GM19328 (cell line): Measurements from ENCODE around the gene STPG3.
"Not testable (repeated sequence)": the region's sequence is repeated elsewhere in the genome, so short reads cannot be mapped to it uniquely, and the experiment has no call there.

ENCODE experiments used
- ATAC-seq: cut with Tn5 transposase; IDR thresholded peaks from one replicate; pipeline ENCODE4 v1.9.1; 2021; ENCODE audit warnings: mild to moderate bottlenecking, moderate library complexity; ENCODE audit not compliant: unreplicated experiment

Gene STPG3

GRCh38 chr9:137244486-137245449, 6.3 kb upstream of the STPG3 start:
- ATAC-seq: no peak

DNA sequence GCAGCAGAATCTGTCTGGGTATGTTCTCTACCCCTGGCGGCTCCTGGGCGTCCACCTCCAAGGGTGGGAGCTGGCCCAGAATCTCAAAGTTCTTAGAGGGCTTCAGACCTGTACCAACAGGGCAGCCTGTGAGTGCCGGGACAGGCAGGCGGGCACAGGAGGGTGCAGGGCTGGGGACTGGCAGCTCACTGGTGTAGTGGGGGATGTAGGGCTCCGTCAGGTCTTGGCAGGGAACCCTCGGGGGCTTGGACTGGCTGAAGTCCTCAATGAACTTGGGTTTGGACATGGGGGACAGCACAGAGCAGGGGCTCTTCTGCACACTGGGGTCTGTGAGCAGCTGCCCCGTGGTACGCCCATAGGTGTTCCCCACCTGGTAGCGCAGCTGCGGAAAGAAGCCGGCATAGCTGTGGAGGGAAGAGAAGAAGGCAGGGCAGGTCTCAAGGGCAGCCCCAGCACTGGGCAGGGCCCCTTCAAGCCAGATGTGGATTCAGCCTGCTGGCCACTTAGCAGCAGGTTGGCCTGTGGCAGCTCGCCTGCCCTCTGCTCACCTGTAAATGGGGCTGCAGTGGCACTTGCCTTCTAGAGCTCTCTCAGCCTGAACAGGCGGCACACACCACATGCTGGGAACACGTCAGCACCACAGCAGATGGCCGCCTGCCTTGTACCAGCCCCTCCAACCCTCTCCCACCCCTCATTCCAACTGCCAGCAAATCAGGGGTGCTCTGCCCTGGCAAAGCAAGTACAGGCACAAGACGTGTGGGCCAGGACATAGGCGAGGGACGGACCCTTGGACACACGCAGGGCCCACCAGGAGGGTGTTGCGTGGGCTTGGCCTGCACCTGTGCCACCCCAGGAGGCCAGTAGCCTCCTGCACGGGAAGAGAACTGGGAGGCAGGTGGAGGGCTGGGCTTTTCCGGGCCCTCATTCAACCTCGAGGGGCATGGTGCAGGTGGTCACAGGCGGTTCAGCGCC, 5.3 kb upstream of the STPG3 start:
- no peak for ATAC-seq

- ATAC-seq: no peak
Measured at GRCh38 chr9:137247135-137247915, 3.8 kb upstream of the STPG3 start.

DNA sequence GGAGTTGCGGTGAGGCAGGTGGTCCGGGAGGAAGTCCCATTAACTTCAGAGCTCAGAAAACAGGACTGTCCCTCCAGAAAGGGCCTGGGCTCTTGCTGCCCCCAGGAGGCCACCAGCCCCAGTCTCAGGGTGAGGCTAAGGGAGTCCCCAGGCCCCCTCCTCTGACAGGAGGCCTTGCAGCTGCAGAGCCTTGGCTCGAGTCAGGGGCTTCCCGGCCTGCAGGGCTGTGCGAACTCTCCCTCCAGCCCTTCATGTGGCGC, 3.2 kb upstream of the STPG3 start:
- ATAC-seq: no peak

DNA sequence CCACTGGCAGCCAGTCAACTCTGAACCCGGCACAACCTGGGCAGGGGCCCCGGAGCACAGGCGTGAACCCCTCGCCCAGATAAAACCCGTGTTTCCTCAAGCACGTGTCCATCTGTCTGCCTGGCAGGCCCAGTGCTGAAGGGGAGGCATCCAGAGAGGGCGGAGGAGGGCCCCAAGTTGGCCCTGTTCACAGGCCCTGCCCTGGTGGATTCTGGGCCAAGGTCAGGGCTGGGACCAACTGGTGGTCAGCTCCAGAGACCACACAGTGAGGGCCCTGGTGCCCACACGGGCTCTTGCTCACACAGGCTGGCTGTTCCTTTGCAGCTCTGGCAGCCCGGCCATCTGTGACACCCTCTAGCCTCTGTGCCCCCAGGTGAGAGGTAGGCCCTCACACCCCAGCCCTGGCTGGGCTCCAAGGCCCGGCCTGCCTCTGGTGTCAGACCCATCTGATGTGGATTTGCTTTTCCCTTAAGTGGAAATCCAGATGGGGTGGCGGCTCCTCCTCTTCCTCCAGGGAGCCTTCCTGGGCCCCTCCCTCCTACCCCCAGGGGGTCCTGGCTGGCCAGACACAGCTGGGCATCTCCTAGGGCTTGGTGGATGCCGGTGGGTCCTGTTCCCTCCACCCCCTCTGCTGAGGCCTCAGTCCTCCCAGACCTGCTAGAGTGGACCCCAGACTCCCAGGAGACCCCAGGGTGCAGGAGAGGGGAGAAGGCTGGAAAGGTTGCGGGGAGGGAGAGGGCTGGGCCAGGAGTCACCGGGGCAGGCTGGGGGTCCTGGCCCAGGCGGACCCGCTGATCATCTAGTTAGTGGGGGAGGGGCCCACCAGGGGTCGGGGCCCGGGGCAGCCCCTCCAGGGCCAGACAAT, 525 bp upstream of the STPG3 start:
- no peak for ATAC-seq

DNA sequence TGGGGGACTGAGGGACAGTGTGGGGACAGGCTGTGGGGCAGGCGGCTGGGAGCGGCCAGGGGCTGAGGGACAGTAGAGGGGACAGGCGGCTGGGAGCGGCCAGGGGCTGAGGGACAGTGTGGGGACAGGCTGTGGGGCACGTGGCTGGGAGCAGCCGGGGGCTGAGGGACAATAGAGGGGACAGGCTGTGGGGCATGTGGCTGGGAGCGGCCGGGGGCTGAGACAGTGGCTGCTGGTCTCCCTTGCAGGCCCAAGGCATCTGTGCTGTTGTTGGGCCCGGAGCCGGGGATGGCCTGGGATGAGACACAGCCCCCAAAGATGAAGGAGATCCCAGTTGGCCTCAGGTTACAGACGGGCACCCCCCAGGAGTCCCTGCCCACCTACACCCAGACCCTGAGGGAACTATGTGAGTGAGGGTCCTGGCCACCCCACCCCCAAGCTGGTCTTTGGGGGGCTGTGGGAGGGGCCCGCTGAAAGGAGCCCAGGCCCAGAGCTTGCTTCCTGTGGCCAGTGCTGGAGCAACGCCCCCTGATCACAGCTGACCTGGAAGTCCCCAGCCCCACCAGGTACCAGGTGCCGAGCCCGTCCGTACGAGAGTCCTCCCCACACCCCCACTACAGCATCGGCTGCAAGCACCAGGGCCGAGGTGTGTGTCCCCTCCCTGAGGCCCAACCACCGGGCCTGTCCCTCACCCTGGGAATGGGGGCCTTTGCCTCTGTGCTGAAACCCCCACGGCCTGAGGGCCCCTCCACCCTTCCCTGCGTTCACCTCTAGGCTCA, 593 bp downstream of the STPG3 start:
- no peak for ATAC-seq

DNA sequence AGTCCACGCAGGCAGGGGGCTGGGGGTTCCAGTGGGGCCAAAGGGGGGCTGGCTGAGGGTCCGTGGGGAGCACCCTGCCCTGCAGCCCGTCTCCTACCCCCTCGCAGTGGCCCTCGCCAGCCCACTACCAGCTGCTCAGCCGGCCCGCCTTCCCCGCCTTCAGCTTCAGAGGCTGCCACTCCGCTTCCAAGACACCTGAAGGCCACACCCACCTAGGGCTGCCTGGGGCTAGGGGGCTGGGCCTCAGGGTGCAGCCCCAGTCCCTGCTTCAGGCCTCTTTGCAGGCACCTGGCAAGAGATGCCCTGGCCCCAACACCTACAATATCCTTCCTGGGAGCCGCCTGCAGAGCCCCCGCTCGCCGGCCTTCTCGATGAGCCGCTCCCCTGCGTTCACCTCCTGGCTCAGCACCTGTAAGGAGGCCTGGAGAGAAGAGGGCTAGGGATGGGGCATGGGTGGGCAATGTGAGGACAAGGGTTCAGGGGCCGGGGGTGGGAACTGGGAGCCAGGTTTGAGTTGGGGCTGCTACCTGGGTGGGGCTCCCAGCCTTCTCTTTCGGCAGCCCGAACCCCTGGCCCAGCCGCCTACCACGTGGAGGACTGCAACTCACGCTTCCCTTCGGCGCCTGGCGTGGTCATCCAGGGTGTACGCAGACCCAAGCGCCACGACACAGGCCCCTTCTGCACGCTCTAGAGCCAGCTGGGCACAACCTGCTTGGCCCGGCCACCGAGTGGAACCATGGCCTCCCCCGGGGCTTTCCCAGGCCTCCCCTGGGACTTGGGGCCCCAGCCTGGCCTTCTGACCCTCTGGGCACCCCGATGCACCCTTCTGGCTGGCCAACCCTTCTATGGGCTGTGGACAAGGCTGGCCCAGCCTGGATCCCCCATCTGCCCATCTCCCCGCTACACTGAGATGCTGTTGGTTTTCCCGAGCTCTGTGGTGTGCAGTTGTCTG, 1.7 kb downstream of the STPG3 start:
- ATAC-seq: no peak

- no peak for ATAC-seq
Measured at GRCh38 chr9:137253717-137254623, 2.9 kb downstream of the STPG3 start.

GRCh38 chr9:137254624-137255447, 3.8 kb downstream of the STPG3 start, which contains the start of gene NELFB:
NELFB (plus strand) TSS chr9:137255327.
- ATAC-seq: peak; percentile 79

DNA sequence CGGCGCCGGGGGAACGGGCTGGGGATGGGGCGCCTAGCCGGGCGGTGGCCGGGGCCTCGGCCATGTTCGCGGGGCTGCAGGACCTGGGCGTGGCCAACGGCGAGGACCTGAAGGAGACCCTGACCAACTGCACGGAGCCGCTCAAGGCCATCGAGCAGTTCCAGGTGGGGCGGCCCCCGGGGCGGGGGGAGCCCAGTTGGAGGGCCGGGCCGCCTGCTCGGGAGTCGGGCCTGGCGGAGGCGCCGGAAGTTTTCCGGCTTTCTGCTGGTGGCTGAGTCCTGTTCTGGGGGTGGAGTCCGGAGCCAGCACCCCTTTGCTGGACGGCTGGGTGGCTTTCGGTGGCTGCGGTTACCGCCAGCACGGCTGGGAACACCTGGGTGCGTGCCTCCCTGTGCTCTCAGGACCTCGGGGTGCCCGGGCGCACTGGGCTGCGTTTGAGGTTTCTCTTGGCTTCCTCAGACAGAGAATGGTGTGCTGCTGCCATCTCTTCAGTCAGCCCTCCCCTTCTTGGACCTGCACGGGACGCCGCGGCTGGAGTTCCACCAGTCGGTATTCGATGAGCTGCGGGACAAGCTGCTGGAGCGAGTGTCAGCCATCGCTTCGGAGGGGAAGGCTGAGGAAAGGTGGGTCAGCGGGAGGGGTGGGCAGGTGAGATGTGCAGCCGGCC, 4.5 kb downstream of the STPG3 start:
- no peak for ATAC-seq

DNA sequence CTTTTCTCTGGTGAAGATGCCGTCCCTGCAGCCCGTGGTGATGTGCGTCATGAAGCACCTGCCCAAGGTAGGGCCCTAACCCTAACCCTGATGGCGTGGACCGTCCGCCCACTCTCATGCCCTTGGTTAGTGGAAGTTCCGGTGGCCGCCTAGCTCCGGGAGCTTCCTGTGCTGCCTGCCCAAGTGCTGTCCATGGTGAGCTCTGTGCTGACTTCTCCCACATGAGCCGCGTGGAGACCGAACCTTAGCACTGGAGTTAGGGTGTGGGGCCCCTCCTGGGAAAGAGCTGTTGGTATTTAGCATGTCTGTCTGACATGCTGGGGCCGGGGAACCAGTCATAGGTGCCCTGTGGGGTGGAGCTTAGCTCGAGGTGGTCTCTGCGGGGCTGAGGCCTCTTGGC, 5.3 kb downstream of the STPG3 start:
- ATAC-seq: no peak

DNA sequence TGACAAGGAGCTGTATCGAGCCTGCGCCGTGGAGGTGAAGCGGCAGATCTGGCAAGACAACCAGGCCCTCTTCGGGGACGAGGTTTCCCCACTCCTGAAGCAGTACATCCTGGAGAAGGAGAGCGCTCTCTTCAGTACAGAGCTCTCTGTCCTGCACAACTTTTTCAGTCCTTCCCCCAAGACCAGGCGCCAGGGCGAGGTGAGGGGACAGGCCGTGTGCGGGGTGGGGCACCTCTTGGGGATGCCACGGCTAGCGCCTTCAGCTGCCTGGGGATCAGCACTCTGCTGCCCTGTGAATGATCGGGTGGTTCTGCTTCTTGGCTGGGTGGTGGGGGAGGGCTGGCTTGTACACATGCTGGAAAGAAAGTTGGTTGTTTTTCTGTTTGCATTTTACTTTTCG, 5.8 kb downstream of the STPG3 start:
- ATAC-seq: no peak

- ATAC-seq: not testable (repeated sequence)
Measured at GRCh38 chr9:137262173-137262908, 11.3 kb downstream of the STPG3 start.

DNA sequence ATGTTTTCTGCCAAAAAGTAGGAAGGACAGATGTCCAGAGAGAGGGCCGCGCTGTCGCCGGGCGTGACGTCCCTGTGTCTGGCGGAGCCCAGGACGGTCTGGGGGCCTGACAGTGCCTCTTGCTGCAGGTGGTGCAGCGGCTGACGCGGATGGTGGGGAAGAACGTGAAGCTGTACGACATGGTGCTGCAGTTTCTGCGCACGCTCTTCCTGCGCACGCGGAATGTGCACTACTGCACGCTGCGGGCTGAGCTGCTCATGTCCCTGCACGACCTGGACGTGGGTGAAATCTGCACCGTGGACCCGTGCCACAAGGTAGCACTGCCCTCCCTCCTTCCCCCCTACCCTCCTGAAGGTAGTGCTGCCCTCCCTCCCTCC, 11.8 kb downstream of the STPG3 start:
- ATAC-seq: no peak

- ATAC-seq: no peak
Measured at GRCh38 chr9:137263506-137263905, 12.4 kb downstream of the STPG3 start.
